ENCODE results near the gene MAN1A2.
"Not testable (repeated sequence)": the region's sequence is repeated elsewhere in the genome, so short reads cannot be mapped to it uniquely, and the experiment has no call there.

MAN1A2 gene

DNA sequence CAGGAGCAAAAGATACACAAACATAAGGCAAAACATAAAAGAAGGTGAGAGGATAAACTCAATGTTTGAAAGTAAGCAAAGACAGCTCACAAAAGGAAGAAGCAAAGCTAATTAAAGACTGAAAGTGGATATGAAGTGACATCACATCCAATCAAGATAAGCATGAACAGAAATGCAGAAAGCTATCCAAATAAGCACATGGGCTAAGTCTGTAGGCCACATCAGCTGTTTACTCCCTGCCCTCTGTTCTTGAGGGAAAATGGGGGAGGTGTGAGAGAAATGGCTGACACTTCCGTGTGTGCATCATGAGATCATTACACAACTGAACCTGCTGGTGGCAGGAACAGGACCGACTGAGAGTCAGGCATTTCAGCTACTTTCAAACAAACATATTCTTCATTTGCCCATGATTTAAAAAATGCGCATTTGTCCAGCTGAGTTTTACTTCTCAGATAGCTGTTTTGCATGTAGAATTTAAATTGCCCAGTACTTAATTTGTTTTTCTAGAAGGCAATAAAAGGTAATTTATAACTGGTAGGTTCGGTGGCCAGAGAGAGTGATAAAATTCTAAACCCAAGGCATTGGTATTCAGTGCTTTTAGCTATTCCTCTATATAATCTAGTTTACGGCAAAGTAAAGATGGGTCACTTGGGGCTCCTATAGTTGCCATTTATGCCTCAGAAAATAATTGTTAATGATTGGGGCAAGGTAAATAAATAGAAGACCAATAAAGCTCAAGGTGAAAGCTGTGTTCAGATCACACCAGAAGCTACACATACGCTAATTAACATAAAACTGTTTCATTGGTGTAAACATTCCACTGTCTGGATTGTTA, 27.2 kb upstream of the MAN1A2 start:
- H3K27me3 ChIP-seq (ENCODE audit: insufficient read depth, low read length), result peaks cover 6% of the 10 kb centered on the region; the same call in 1 of the 2 replicates
- no peak overlapping the region for H3K4me3 ChIP-seq (ENCODE audit: low read length)
- H3K27ac ChIP-seq (ENCODE audit: low read length), result no peak overlapping the region
- no peak overlapping the region for H3K9ac ChIP-seq (ENCODE audit: low read depth, low read length)
- no peaks in the 10 kb centered on the region for H3K9me3 ChIP-seq (ENCODE audit: insufficient read depth, low read depth, low read length)
- H3K4me1 ChIP-seq (ENCODE audit: insufficient read depth, low read length), result no peaks in the 10 kb centered on the region
- H3K36me3 ChIP-seq (ENCODE audit: insufficient read depth, low read depth, low read length), result no peaks in the 10 kb centered on the region

- H3K9ac ChIP-seq (ENCODE audit: low read depth, low read length), result no peak overlapping the region
These were observed 26.1 kb upstream of the MAN1A2 start for GRCh38 chr1:117341123-117341522.

GRCh38 chr1:117342397-117342796, 24.9 kb upstream of the MAN1A2 start:
- Histone ChIP-seq H3K9me3 (ENCODE audit: insufficient read depth, low read depth, low read length) (no peaks in the 10 kb centered on the region), H3K36me3 (ENCODE audit: insufficient read depth, low read depth, low read length) (no peaks in the 10 kb centered on the region), H3K4me3 (ENCODE audit: low read length) (no peak overlapping the region), H3K27me3 (ENCODE audit: insufficient read depth, low read length) (peaks cover 15% of the 10 kb centered on the region; the same call in 1 of the 2 replicates), H3K9ac (ENCODE audit: low read depth, low read length) (no peak overlapping the region), H3K4me1 (ENCODE audit: insufficient read depth, low read length) (peaks cover 14% of the 10 kb centered on the region; the same call in 1 of the 2 replicates), H3K27ac (ENCODE audit: low read length) (no peak overlapping the region)

More at GRCh38 chr1:117341123-117341522, 26.1 kb upstream of the MAN1A2 start:
- Histone ChIP-seq H3K9me3 (ENCODE audit: insufficient read depth, low read depth, low read length) (no peaks in the 10 kb centered on the region), H3K27ac (ENCODE audit: low read length) (no peak overlapping the region), H3K36me3 (ENCODE audit: insufficient read depth, low read depth, low read length) (no peaks in the 10 kb centered on the region), H3K4me1 (ENCODE audit: insufficient read depth, low read length) (peaks cover 2% of the 10 kb centered on the region; the same call in 1 of the 2 replicates), H3K27me3 (ENCODE audit: insufficient read depth, low read length) (peaks cover 12% of the 10 kb centered on the region; the same call in 1 of the 2 replicates), H3K4me3 (ENCODE audit: low read length) (no peak overlapping the region)

DNA sequence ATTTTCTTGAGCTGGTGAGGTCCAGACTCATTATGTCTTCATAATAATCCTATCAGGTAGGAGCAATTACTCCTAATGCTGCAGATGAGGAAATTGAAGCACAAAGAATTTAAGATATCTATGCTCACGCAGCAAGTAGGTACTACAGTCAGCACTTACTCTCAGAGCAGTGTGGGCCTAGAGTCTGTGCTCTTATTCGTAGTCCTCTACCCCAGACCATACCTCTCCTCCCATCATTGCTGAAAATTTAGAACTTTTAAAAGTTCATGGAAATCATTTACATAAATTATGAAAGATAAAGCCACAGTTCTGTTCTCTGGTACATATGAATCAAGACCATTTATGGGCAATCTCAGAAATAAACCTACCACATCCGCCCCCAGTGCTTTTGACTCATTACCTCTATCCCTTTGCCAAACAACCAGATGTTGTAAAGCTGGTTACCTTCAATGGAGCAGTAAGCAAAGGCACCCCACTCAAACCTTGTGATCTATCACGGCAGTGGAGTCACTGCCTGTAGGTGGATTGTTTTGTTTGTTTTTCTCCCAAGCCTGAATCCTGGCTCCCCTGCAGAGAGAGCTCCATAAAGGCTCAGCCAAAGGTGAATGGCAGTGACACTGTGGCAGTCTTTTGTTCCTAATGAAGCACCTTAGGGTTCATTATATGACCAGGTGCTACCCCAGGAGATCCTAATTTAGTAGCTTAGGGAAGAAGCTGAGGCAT, 20.9 kb upstream of the MAN1A2 start:
- H3K27me3 ChIP-seq (ENCODE audit: insufficient read depth, low read length), result peaks cover 32% of the 10 kb centered on the region; the same call in 1 of the 2 replicates
- H3K4me3 ChIP-seq (ENCODE audit: low read length), result no peak overlapping the region; the same call in 1 of the 2 replicates
- no peaks in the 10 kb centered on the region for H3K9me3 ChIP-seq (ENCODE audit: insufficient read depth, low read depth, low read length)
- H3K27ac ChIP-seq (ENCODE audit: low read length), result no peak overlapping the region
- H3K36me3 ChIP-seq (ENCODE audit: insufficient read depth, low read depth, low read length), result no peaks in the 10 kb centered on the region
- H3K4me1 ChIP-seq (ENCODE audit: insufficient read depth, low read length), result peaks cover 15% of the 10 kb centered on the region; the same call in 1 of the 2 replicates
- no peak overlapping the region for H3K9ac ChIP-seq (ENCODE audit: low read depth, low read length)

GRCh38 chr1:117347907-117348306, 19.3 kb upstream of the MAN1A2 start:
- Histone ChIP-seq H3K36me3 (ENCODE audit: insufficient read depth, low read depth, low read length) (no peaks in the 10 kb centered on the region), H3K4me1 (ENCODE audit: insufficient read depth, low read length) (peaks cover 15% of the 10 kb centered on the region; the same call in 1 of the 2 replicates), H3K4me3 (ENCODE audit: low read length) (no peak overlapping the region), H3K9me3 (ENCODE audit: insufficient read depth, low read depth, low read length) (no peaks in the 10 kb centered on the region), H3K9ac (ENCODE audit: low read depth, low read length) (no peak overlapping the region), H3K27ac (ENCODE audit: low read length) (no peak overlapping the region), H3K27me3 (ENCODE audit: insufficient read depth, low read length) (peaks cover 32% of the 10 kb centered on the region; the same call in 1 of the 2 replicates)

- H3K9me3 ChIP-seq (ENCODE audit: insufficient read depth, low read depth, low read length); H3K4me1 ChIP-seq (ENCODE audit: insufficient read depth, low read length); H3K9ac ChIP-seq (ENCODE audit: low read depth, low read length); H3K27ac ChIP-seq (ENCODE audit: low read length); H3K36me3 ChIP-seq (ENCODE audit: insufficient read depth, low read depth, low read length); H3K4me3 ChIP-seq (ENCODE audit: low read length): not testable (repeated sequence)
- H3K27me3 ChIP-seq (ENCODE audit: insufficient read depth, low read length), result peaks cover 14% of the 10 kb centered on the region; the same call in 1 of the 2 replicates
These were observed 14.6 kb upstream of the MAN1A2 start for GRCh38 chr1:117352695-117353094.

DNA sequence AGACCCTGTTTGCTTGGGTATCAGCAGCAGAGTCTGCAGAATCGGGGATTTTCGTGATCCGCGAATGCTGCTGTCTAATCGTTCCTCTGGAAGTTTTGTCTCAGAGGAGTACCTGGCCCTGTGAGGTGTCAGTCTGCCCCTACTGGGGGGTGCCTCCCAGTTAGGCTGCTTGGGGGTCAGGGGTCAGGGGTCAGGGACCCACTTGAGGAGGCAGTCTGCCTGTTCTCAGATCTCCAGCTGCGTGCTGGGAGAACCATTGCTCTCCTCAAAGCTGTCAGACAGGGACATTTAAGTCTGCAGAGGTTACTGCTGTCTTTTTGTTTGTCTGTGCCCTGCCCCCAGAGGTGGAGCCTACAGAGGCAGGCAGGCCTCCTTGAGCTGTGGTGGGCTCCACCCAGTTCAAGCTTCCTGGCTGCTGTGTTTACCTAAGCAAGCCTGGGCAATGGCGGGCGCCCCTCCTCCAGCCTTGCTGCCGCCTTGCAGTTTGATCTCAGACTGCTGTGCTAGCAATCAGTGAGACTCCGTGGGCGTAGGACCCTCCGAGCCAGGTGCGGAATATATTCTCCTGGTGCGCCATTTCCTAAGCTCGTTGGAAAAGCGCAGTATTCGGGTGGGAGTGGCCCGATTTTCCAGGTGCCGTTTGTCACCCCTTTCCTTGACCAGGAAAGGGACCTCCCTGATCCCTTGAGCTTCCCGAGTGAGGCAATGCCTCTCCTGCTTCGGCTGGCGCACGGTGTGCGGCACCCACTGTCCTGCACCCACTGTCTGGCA, 9.2 kb upstream of the MAN1A2 start:
- not testable (repeated sequence) for H3K9me3 ChIP-seq (ENCODE audit: insufficient read depth, low read depth, low read length); H3K36me3 ChIP-seq (ENCODE audit: insufficient read depth, low read depth, low read length); H3K4me3 ChIP-seq (ENCODE audit: low read length); H3K9ac ChIP-seq (ENCODE audit: low read depth, low read length); H3K4me1 ChIP-seq (ENCODE audit: insufficient read depth, low read length); H3K27me3 ChIP-seq (ENCODE audit: insufficient read depth, low read length)
- peak overlapping the region; percentile 65 for H3K27ac ChIP-seq (ENCODE audit: low read length)

DNA sequence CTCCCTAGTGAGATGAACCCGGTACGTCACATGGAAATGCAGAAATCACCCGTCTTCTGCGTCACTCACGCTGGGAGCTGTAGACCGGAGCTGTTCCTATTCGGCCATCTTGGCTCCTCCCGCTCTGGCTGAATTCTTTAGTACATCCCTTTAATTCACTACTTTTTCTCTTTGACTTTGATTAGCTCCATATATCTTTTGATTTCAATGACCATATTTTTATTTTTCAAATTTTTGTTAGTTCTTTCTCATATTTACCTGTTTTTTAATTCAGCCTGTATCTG, 8.7 kb upstream of the MAN1A2 start:
- peak overlapping the region; percentile 65 for H3K27ac ChIP-seq (ENCODE audit: low read length)
- H3K9me3 ChIP-seq (ENCODE audit: insufficient read depth, low read depth, low read length); H3K4me3 ChIP-seq (ENCODE audit: low read length); H3K4me1 ChIP-seq (ENCODE audit: insufficient read depth, low read length); H3K27me3 ChIP-seq (ENCODE audit: insufficient read depth, low read length); H3K9ac ChIP-seq (ENCODE audit: low read depth, low read length); H3K36me3 ChIP-seq (ENCODE audit: insufficient read depth, low read depth, low read length): not testable (repeated sequence)

DNA sequence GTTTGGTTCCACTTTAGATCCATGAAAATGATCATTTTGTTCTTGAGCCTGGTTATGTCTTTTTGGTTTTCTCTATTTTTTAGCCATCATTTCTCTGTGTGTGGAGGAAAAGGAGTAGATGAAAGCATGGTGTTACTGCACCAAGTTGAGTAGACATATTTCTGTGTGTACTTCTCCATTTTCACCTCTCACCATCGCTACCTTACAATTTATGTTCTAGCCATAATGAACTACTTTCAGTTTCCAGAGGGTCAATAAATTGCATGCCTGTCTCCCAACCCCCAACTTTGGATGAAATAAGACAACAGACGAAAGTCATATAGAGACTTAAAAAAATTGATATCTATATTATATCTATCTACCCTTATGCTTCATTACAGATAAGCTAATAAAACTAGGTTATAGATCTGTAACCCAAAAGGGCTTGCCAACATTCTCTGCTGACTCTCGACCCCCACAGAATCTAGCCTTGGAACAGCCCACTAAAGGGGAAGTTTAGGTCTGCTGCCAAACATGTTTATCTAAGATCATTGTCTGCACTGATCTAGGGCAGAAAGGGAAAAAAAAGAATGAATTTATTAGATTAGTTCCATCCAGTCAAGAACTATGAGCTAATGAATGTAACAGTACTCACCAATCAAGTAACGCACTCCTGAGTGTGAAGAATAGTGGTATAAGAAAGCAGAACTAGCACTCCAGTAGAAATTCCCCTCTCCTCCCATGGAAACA, 7.5 kb upstream of the MAN1A2 start:
- H3K36me3 ChIP-seq (ENCODE audit: insufficient read depth, low read depth, low read length), result no peaks in the 10 kb centered on the region
- H3K9ac ChIP-seq (ENCODE audit: low read depth, low read length), result no peak overlapping the region
- H3K9me3 ChIP-seq (ENCODE audit: insufficient read depth, low read depth, low read length), result no peaks in the 10 kb centered on the region
- H3K4me1 ChIP-seq (ENCODE audit: insufficient read depth, low read length), result 0 out of 2 replicates have a peak, but pooled peaks cover 2% of the 10 kb centered on the region
- H3K27me3 ChIP-seq (ENCODE audit: insufficient read depth, low read length), result no peaks in the 10 kb centered on the region
- H3K27ac ChIP-seq (ENCODE audit: low read length), result no peak overlapping the region
- H3K4me3 ChIP-seq (ENCODE audit: low read length), result no peak overlapping the region

- H3K4me3 ChIP-seq (ENCODE audit: low read length), result no peak overlapping the region
- H3K4me1 ChIP-seq (ENCODE audit: insufficient read depth, low read length), result peaks cover 7% of the 10 kb centered on the region; the same call in 1 of the 2 replicates
- H3K27me3 ChIP-seq (ENCODE audit: insufficient read depth, low read length), result peaks cover 18% of the 10 kb centered on the region; the same call in 1 of the 2 replicates
- no peak overlapping the region for H3K9ac ChIP-seq (ENCODE audit: low read depth, low read length)
- H3K36me3 ChIP-seq (ENCODE audit: insufficient read depth, low read depth, low read length), result no peaks in the 10 kb centered on the region
- H3K9me3 ChIP-seq (ENCODE audit: insufficient read depth, low read depth, low read length), result no peaks in the 10 kb centered on the region
- H3K27ac ChIP-seq (ENCODE audit: low read length), result no peak overlapping the region
These were observed 4.3 kb upstream of the MAN1A2 start for GRCh38 chr1:117362986-117363385.

DNA sequence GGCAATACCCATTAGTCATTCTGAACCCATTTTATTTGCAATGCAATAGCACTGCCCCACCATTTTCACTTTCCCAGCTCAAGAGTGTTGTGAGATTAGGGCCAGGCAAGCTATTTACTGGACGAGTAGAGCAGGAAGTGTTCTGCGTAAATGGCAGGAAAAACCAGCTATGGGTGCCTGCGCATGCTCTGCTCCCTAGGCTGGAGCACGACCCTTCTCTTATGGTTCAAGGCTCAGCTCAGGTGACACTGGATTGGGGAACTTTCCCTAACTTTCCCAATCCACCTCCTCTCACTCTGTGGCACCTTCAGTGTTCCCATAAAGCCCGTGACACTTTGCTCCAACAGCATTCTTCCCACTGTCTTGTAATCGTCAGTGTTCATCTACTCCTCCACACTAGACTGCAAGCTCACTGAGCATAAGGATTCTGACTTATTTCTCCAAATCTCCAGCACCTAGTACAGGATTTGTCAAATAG, 3.6 kb upstream of the MAN1A2 start:
- Histone ChIP-seq H3K4me3 (ENCODE audit: low read length) (no peak overlapping the region), H3K9me3 (ENCODE audit: insufficient read depth, low read depth, low read length) (no peaks in the 10 kb centered on the region), H3K27me3 (ENCODE audit: insufficient read depth, low read length) (peaks cover 25% of the 10 kb centered on the region; the same call in 1 of the 2 replicates), H3K27ac (ENCODE audit: low read length) (no peak overlapping the region), H3K9ac (ENCODE audit: low read depth, low read length) (no peak overlapping the region), H3K4me1 (ENCODE audit: insufficient read depth, low read length) (peaks cover 7% of the 10 kb centered on the region; the same call in 1 of the 2 replicates), H3K36me3 (ENCODE audit: insufficient read depth, low read depth, low read length) (no peaks in the 10 kb centered on the region)

Data from iPS-20b (cell line).